Amygdala (tissue), 56 donors: ENCODE data around the gene NEGR1.

Source experiments
- DNase-seq, 56 donors: peaks; one replicate each; lab custom pipeline; 2025; lab: John Stamatoyannopoulos, UW

The NEGR1 gene

GRCh38 chr1:71428029-71428428, 854.3 kb downstream of the NEGR1 start:
- DNase-seq = no peak

GRCh38 chr1:71427066-71427465, 855.3 kb downstream of the NEGR1 start:
- no peak for DNase-seq

GRCh38 chr1:71424536-71424935, 857.8 kb downstream of the NEGR1 start:
- no peak for DNase-seq

GRCh38 chr1:71422221-71422620, 860.1 kb downstream of the NEGR1 start:
- no peak for DNase-seq

- DNase-seq = no peak
These were observed 864.9 kb downstream of the NEGR1 start for GRCh38 chr1:71417421-71417820.

- DNase-seq = no peak
These were observed 868.2 kb downstream of the NEGR1 start for GRCh38 chr1:71414179-71414578.

- no peak for DNase-seq
These were observed 868.7 kb downstream of the NEGR1 start for GRCh38 chr1:71413441-71414175.

GRCh38 chr1:71400050-71400449, 882.3 kb downstream of the NEGR1 start:
- DNase-seq = no peak

- no peak for DNase-seq
These were observed 882.7 kb downstream of the NEGR1 start for GRCh38 chr1:71399594-71399993.

GRCh38 chr1:71393301-71393700, 889.0 kb downstream of the NEGR1 start:
- no peak for DNase-seq

- DNase-seq = no peak
These were observed 891.8 kb downstream of the NEGR1 start for GRCh38 chr1:71390518-71390917.

- no peak for DNase-seq
These were observed 904.5 kb downstream of the NEGR1 start for GRCh38 chr1:71377886-71378285.

- DNase-seq = no peak
These were observed 909.8 kb downstream of the NEGR1 start for GRCh38 chr1:71372496-71372895.

GRCh38 chr1:71371581-71371980, 910.8 kb downstream of the NEGR1 start:
- no peak for DNase-seq

GRCh38 chr1:71364236-71364635, 918.1 kb downstream of the NEGR1 start:
- no peak for DNase-seq

GRCh38 chr1:71362691-71363090, 919.6 kb downstream of the NEGR1 start:
- DNase-seq = no peak

- no peak for DNase-seq
These were observed 920.3 kb downstream of the NEGR1 start for GRCh38 chr1:71362076-71362475.

GRCh38 chr1:71357708-71358107, 924.6 kb downstream of the NEGR1 start:
- DNase-seq = no peak

- DNase-seq = no peak
These were observed 930.9 kb downstream of the NEGR1 start for GRCh38 chr1:71351438-71351837.

- DNase-seq = no peak
These were observed 931.5 kb downstream of the NEGR1 start for GRCh38 chr1:71350805-71351204.

- no peak for DNase-seq
These were observed 932.0 kb downstream of the NEGR1 start for GRCh38 chr1:71350330-71350729.
